Measurements from ENCODE around the gene PSTK. TPM values are rescaled to one million over a fixed set of nuclear protein-coding genes. Genes with fewer than 3 reads are reported as not detected.

The PSTK gene
- total RNA-seq, 1 experiment from 2014 or later: 4.4 TPM

GRCh38 chr10:122990278-122990677 lies 10.1 kb downstream of the PSTK start:
- Histone ChIP-seq H4K20me1 (ENCODE audit: insufficient read depth) (no peaks in the 10 kb centered on the region), H3K27ac (ENCODE audit: low read depth, low read length) (no peak overlapping the region), H3K9ac (ENCODE audit: low read length) (no peak overlapping the region), H3K4me3 (replicated peaks in 1 of 2; ENCODE audit: low read depth in 1 of 2, low read length in 2 of 2) (no peak overlapping the region), H3K36me3 (ENCODE audit: control insufficient read depth in 1 of 2, insufficient read depth in 2 of 2, low read length in 2 of 2) (peaks cover 7 to 14% of the 10 kb centered on the region in 2 experiments; a peak in 3 of 4 replicates), H3K4me1 (ENCODE audit: control insufficient read depth in 1 of 2, insufficient read depth in 2 of 2, low read length in 2 of 2) (no peaks in the 10 kb centered on the region), H3K4me2 (ENCODE audit: low read length) (no peak overlapping the region), H2AFZ (ENCODE audit: low read depth, low read length, poor library complexity, severe bottlenecking) (no peak overlapping the region), H3K79me2 (ENCODE audit: insufficient read depth, low read length) (no peaks in the 10 kb centered on the region), H3K27me3 (ENCODE audit: insufficient read depth, low read length) (no peaks in the 10 kb centered on the region), H3K9me2 (ENCODE audit: insufficient read depth) (no peaks in the 10 kb centered on the region), H3K9me3 (ENCODE audit: control insufficient read depth in 1 of 2, insufficient read depth in 1 of 2, low read depth in 1 of 2, low read length in 2 of 2) (no peaks in the 10 kb centered on the region)
- CTCF ChIA-PET: interaction anchor here (3.4 kb wide), 1 partner anchor 10 kb away, joined by 12 read pairs; the partner anchor contains the start of gene PSTK
- RAD21 ChIA-PET (ENCODE audit: low non-redundant PET in 1 of 2, low total read pairs in 2 of 2, uncharacterized antibody in 2 of 2, unreplicated experiment in 2 of 2): no interaction called here
- POLR2A ChIA-PET: no interaction called here
- ATAC-seq (no peak), DNase-seq (ENCODE audit: low read depth, low spot score) (no peak)
- intact Hi-C loops (cut with micrococcal nuclease): no loop called here
- no peak for TF ChIP-seq ELF1 (IDR thresholded peaks at IDR 0.05; ENCODE audit: borderline replicate concordance, low read depth)
- no peak for TF ChIP-seq EGR1 (IDR thresholded peaks at IDR 0.05; ENCODE audit: low read depth)
- no peak for TF ChIP-seq SP1 (IDR thresholded peaks at IDR 0.05; ENCODE audit: low read depth)
- no peak for TF ChIP-seq SIN3A (IDR thresholded peaks at IDR 0.05; ENCODE audit: low read depth)
- no peak for TF ChIP-seq CTCF (IDR thresholded peaks at IDR 0.05 in 2 of 3, conservative IDR thresholded peaks at IDR 0.05 in 1 of 3; ENCODE audit: borderline replicate concordance in 1 of 3, insufficient read depth in 1 of 3, low read depth in 2 of 3, low read length in 2 of 3)
- no peak for TF ChIP-seq SRF (IDR thresholded peaks at IDR 0.05; ENCODE audit: low read depth)
- no peak for TF ChIP-seq REST (IDR thresholded peaks at IDR 0.05; ENCODE audit: low read depth)
- no peak for TF ChIP-seq ZBTB33 (IDR thresholded peaks at IDR 0.05; ENCODE audit: extremely low read depth, insufficient replicate concordance, low read length)
- no peak for TF ChIP-seq YY1 (IDR thresholded peaks at IDR 0.05; ENCODE audit: extremely low read depth, insufficient replicate concordance, low read depth, low read length)
- TF ChIP-seq ATF3 (IDR thresholded peaks at IDR 0.05): no peak
- no peak for TF ChIP-seq POLR2AphosphoS5 (IDR thresholded peaks at IDR 0.05; ENCODE audit: low read depth, low read length)
- no peak for TF ChIP-seq EZH2 (IDR thresholded peaks at IDR 0.05)
- TF ChIP-seq CBX3 (IDR thresholded peaks at IDR 0.05; ENCODE audit: low read depth): no peak
- no peak for TF ChIP-seq MAX (IDR thresholded peaks at IDR 0.05)
- BruUV-seq (replicated peaks): no TSS peak
